K562 (cell line): Measurements from ENCODE around the gene EPHA2. TPM values are rescaled to one million over a fixed set of nuclear protein-coding genes. Genes with fewer than 3 reads are reported as not detected.
"Not testable (repeated sequence)": the region's sequence is repeated elsewhere in the genome, so short reads cannot be mapped to it uniquely, and the experiment has no call there.

Experiments used
- ATAC-seq: fragments of 200-7000 bp; cut with Tn5 transposase; 3 replicates; pipeline ENCODE4 v1.9.1; 2020; ENCODE audit warnings: moderate library complexity
- BruUV-seq: library from RNA; stranded (reverse); fragments of 400-500 nt; replicated peaks from 2 replicates; lab custom pipeline; 2021; lab: Mats Ljungman, UMichigan
- CTCF ChIA-PET: fragments of 300-600 bp; formaldehyde crosslinking; extraction: SDS; loops from one replicate; lab custom pipeline; 2021; ENCODE audit warnings: low intra/inter-chr PET ratio; lab: Yijun Ruan, JAX
- POLR2A ChIA-PET: fragments of 300-600, 350-650 bp; sonication (Branson Sonifier 250); formaldehyde crosslinking; extraction: SDS; loops from one replicate; lab custom pipeline; 2021; ENCODE audit warnings: antibody characterized with exemption, inconsistent platforms; lab: Yijun Ruan, JAX
- DNase-seq, 4 experiments: peaks; one replicate each; pipeline versions ENCODE4 v3.0.0 to v3.0.0-alpha.2; 2011 to 2018; ENCODE audit warnings: low spot score in 3 of 4, mixed read lengths in 3 of 4; ENCODE audit errors: extremely low read depth in 1 of 4
- FAIRE-seq: peaks from 2 replicates; lab custom pipeline; 2011; peaks lifted over from hg19 to GRCh38; lab: Jason Lieb, UNC
- H2AFZ ChIP-seq: 2 replicates; pipeline ENCODE4 v1.6.0; 2011; ENCODE audit warnings: low read depth, low read length, control low read depth, inconsistent platforms
- H3K27ac ChIP-seq: fragments of 200-600 bp; 3 replicates; pipeline ENCODE4 v1.8.0; 2011; ENCODE audit warnings: low read depth, mild to moderate bottlenecking, control low read depth, inconsistent platforms, low read length, moderate library complexity, mixed read lengths; ENCODE audit errors: extremely low read depth
- H3K27me3 ChIP-seq, 2 experiments: fragments of 300-600 bp in 1 of 2; 2 replicates in 1 of 2; 3 replicates in 1 of 2; pipeline versions ENCODE4 v1.6.0 to v1.8.0; 2011; ENCODE audit warnings: inconsistent platforms in 2 of 2, low read length in 2 of 2, mild to moderate bottlenecking in 1 of 2, mixed read lengths in 1 of 2, moderate library complexity in 1 of 2; ENCODE audit not compliant: control insufficient read depth in 2 of 2, insufficient read depth in 2 of 2
- H3K36me3 ChIP-seq: fragments of 300-600 bp; 3 replicates; pipeline ENCODE4 v1.8.0; 2011; ENCODE audit warnings: mild to moderate bottlenecking, low read length, inconsistent platforms; ENCODE audit not compliant: control insufficient read depth, insufficient read depth
- H3K4me1 ChIP-seq, 2 experiments: fragments of 200-600 bp in 1 of 2; replicated peaks in 1 of 2; 2 replicates in 1 of 2; 3 replicates in 1 of 2; pipeline versions ENCODE4 v1.5.1 to v1.8.0; 2011; ENCODE audit warnings: inconsistent platforms in 2 of 2, low read length in 2 of 2, mild to moderate bottlenecking in 1 of 2, mixed read lengths in 1 of 2, moderate library complexity in 1 of 2; ENCODE audit not compliant: control insufficient read depth in 2 of 2, insufficient read depth in 2 of 2
- H3K4me2 ChIP-seq: 2 replicates; pipeline ENCODE4 v1.6.1; 2011; ENCODE audit warnings: low read length, control low read depth, inconsistent platforms, mixed read lengths; ENCODE audit not compliant: insufficient read depth
- H3K4me3 ChIP-seq: fragments of 200-600 bp; sonication (generic), shearing (Covaris generic); 2 replicates; pipeline ENCODE4 v1.5.1; 2016; ENCODE audit warnings: control low read depth, inconsistent platforms
- H3K79me2 ChIP-seq: fragments of 200-600 bp; 3 replicates; pipeline ENCODE4 v1.8.0; 2011; ENCODE audit warnings: low read length, inconsistent platforms; ENCODE audit not compliant: control insufficient read depth, insufficient read depth
- H3K9ac ChIP-seq, 2 experiments: 2 replicates each; pipeline versions ENCODE4 v1.6.0 to v1.6.1; 2011; ENCODE audit warnings: low read depth in 2 of 2, low read length in 2 of 2, control low read depth in 1 of 2, inconsistent platforms in 1 of 2, mild to moderate bottlenecking in 1 of 2, mixed read lengths in 1 of 2; ENCODE audit not compliant: insufficient read depth in 1 of 2
- H3K9me1 ChIP-seq: one replicate; pipeline ENCODE4 v1.6.0; 2011; ENCODE audit warnings: inconsistent platforms, mild to moderate bottlenecking, low read length, moderate library complexity; ENCODE audit not compliant: control insufficient read depth, insufficient read depth
- H3K9me3 ChIP-seq: replicated peaks from 2 replicates; pipeline ENCODE4 v1.5.1; 2011; ENCODE audit warnings: low read depth, low read length, inconsistent platforms; ENCODE audit not compliant: control insufficient read depth, insufficient read depth
- H4K20me1 ChIP-seq: replicated peaks from 2 replicates; pipeline ENCODE4 v1.6.1; 2011; ENCODE audit warnings: low read length, inconsistent platforms, mixed read lengths; ENCODE audit not compliant: control insufficient read depth, insufficient read depth
- CHD4 ChIP-seq: fragments of 200-600 bp; sonication (generic); IDR thresholded peaks from 3 replicates; pipeline ENCODE4 v1.6.1; 2012; ENCODE audit warnings: low read depth, mild to moderate bottlenecking, mixed read lengths, low read length, inconsistent platforms; ENCODE audit not compliant: insufficient read depth, insufficient replicate concordance, poor library complexity, severe bottlenecking
- WGBS: fragments of 100-300 bp; shearing (Covaris generic); methylation state at CpG from one replicate; pipeline ENCODE4 v1.1.6; 2016; ENCODE audit warnings: low coverage, mixed read lengths; ENCODE audit not compliant: insufficient coverage; ENCODE audit errors: missing lambda C conversion rate; 5-methylcytosine and 5-hydroxymethylcytosine counted together
- in situ Hi-C: fragments of 300-500 bp; cut with MboI; formaldehyde crosslinking; loops from 4 replicates; pipeline ENCODE4 v1.15.0; 2018; ENCODE audit warnings: inconsistent platforms, mixed read lengths
- intact Hi-C: fragments of 100-400 bp; cut with micrococcal nuclease; formaldehyde crosslinking; loops from 2 replicates; pipeline ENCODE4 v1.14.2; 2022
- polyA plus RNA-seq, 8 experiments: library from polyadenylated mRNA; depleted of rRNA in 4 of 8; stranded (reverse) in 5 of 8; unstranded in 3 of 8; fragments of >200 nt; fragmentation: Nextera tagmentation in 2 of 8; fragmentation: Illumina TruSeq in 1 of 8; extraction: Ambion mirVana in 2 of 8; extraction: Trizol in 1 of 8; gene quantifications; 2 replicates each; pipeline versions ENCODE4 v1.2.1 to v1.2.3, GENCODE V29; 2011 to 2014; ENCODE audit warnings: inconsistent platforms in 1 of 8, missing spikeins in 1 of 8
- total RNA-seq, 7 experiments: library from RNA; depleted of rRNA in 6 of 7; stranded (reverse); fragments of >200 nt in 6 of 7; fragmentation: Illumina TruSeq in 2 of 7; extraction: Trizol in 2 of 7; gene quantifications; 2 replicates each; pipeline versions ENCODE4 v1.2.1 to v1.2.3, GENCODE V29; 2011 to 2021; ENCODE audit warnings: low replicate concordance in 1 of 7
- TF ChIP-seq, protein P1 (sequence below): fragments of 450-650 bp; IDR thresholded peaks from 2 replicates; pipeline ENCODE4 v1.6.1; 2016; ENCODE audit warnings: mild to moderate bottlenecking, moderate library complexity
- TF ChIP-seq, protein P2 (sequence below): sonication (generic); formaldehyde crosslinking; IDR thresholded peaks from 2 replicates; pipeline ENCODE4 v1.9.0; 2022; ENCODE audit warnings: mild to moderate bottlenecking, missing genetic modification reagents

EPHA2 gene
- total and polyA plus RNA-seq, 9 of the 15 experiments (the other 6 are each of a cell fraction or from before 2014, with no cell fraction given) = 0.04 to 0.40 (median 0.07) TPM; not detected in 4

DNA sequence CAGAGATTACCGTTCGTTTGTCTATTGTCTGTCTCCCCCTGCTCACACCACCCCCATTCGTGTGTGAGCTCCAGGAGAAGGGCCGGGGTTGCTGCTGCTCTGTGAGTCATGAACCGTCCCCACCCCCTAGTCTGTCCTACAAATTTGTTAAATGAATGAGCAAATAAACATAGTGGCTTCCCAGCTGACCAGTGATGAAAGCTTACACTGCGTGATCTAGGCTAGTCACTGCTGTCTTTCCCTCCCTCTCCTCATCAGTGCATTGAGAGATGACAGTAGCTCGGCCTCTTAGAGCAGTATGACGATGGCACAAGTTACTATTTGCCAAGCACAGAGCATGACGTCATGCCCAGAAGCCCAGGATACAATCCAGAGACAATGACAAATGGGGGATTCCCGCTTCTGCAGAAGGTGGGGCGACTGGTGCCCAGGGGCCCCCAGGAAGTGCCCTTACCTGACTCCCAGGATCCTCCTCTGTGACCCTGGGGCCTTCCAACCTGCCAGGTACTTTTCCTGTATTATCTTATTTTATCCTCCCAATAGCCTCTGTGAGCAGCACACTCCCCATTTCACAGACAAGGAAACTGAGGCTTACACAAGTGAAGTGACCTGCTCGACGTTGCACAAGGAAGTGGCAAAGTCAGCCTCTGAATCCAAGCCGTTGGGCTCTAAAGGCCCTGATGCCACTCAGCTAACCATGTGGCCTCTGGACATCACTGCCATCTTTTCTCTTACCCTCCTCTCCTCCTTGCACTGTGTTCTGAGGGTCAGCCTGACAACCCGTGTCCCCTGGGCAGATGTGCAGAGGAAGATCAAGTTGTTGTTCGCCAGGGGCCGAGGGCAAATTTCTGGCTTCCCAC, 8.6 kb upstream of the EPHA2 start (continued):
- TF ChIP-seq CHD4 = peak; percentile 49

DNA sequence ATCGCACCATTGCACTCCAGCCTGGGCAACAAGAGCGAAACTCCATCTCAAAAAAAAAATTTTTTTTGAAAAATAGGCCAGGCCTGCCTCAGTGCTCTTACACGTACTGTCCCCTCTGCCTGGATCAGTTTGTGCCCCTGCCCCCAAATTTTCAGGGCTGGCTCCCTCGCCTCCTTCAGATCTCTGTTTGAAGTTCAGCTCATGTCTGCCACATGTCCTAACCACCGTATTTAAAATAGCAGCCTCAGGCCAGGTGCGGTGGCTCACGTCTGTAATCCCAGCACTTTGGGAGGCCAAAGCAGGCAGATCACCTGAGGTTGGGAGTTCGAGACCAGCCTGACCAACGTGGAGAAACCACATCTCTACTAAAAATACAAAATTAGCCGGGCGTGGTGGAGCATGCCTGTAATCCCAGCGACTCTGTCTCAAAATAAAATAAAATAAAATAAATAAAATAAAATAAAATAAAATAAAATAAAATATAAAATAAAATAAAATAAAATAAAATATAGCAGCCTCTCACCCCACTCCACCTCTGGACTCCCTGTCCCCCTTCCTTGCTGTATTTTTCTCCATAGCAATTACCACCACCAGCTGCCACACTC, 7.8 kb upstream of the EPHA2 start:
- FAIRE-seq, H4K20me1 ChIP-seq, DNase-seq, H3K9me3 ChIP-seq, BruUV-seq, ATAC-seq, H3K79me2 ChIP-seq, H3K27me3 ChIP-seq, H3K4me3 ChIP-seq, H3K9me1 ChIP-seq, in situ Hi-C loops, CTCF ChIA-PET, intact Hi-C loops, H3K36me3 ChIP-seq: not testable (repeated sequence)
- Histone ChIP-seq H3K27ac (peak overlapping the region; percentile 77), H2AFZ (peak overlapping the region; percentile 50), H3K9ac (peak overlapping the region; percentile 35 to 74; a peak in 2 of 4 replicates), H3K4me2 (peak overlapping the region; percentile 54), H3K4me1 (peaks cover 31 to 49% of the 10 kb centered on the region in 2 experiments)
- POLR2A ChIA-PET = interaction anchor here (0.7 to 5.5 kb wide), 9 partner anchors 8 to 148 kb away, joined by 3 to 38 read pairs (median 4); no protein-coding TSS in a partner anchor
- WGBS = 58% methylated on average over 12 of the region's 12 CpGs
- TF ChIP-seq, protein P1, sequence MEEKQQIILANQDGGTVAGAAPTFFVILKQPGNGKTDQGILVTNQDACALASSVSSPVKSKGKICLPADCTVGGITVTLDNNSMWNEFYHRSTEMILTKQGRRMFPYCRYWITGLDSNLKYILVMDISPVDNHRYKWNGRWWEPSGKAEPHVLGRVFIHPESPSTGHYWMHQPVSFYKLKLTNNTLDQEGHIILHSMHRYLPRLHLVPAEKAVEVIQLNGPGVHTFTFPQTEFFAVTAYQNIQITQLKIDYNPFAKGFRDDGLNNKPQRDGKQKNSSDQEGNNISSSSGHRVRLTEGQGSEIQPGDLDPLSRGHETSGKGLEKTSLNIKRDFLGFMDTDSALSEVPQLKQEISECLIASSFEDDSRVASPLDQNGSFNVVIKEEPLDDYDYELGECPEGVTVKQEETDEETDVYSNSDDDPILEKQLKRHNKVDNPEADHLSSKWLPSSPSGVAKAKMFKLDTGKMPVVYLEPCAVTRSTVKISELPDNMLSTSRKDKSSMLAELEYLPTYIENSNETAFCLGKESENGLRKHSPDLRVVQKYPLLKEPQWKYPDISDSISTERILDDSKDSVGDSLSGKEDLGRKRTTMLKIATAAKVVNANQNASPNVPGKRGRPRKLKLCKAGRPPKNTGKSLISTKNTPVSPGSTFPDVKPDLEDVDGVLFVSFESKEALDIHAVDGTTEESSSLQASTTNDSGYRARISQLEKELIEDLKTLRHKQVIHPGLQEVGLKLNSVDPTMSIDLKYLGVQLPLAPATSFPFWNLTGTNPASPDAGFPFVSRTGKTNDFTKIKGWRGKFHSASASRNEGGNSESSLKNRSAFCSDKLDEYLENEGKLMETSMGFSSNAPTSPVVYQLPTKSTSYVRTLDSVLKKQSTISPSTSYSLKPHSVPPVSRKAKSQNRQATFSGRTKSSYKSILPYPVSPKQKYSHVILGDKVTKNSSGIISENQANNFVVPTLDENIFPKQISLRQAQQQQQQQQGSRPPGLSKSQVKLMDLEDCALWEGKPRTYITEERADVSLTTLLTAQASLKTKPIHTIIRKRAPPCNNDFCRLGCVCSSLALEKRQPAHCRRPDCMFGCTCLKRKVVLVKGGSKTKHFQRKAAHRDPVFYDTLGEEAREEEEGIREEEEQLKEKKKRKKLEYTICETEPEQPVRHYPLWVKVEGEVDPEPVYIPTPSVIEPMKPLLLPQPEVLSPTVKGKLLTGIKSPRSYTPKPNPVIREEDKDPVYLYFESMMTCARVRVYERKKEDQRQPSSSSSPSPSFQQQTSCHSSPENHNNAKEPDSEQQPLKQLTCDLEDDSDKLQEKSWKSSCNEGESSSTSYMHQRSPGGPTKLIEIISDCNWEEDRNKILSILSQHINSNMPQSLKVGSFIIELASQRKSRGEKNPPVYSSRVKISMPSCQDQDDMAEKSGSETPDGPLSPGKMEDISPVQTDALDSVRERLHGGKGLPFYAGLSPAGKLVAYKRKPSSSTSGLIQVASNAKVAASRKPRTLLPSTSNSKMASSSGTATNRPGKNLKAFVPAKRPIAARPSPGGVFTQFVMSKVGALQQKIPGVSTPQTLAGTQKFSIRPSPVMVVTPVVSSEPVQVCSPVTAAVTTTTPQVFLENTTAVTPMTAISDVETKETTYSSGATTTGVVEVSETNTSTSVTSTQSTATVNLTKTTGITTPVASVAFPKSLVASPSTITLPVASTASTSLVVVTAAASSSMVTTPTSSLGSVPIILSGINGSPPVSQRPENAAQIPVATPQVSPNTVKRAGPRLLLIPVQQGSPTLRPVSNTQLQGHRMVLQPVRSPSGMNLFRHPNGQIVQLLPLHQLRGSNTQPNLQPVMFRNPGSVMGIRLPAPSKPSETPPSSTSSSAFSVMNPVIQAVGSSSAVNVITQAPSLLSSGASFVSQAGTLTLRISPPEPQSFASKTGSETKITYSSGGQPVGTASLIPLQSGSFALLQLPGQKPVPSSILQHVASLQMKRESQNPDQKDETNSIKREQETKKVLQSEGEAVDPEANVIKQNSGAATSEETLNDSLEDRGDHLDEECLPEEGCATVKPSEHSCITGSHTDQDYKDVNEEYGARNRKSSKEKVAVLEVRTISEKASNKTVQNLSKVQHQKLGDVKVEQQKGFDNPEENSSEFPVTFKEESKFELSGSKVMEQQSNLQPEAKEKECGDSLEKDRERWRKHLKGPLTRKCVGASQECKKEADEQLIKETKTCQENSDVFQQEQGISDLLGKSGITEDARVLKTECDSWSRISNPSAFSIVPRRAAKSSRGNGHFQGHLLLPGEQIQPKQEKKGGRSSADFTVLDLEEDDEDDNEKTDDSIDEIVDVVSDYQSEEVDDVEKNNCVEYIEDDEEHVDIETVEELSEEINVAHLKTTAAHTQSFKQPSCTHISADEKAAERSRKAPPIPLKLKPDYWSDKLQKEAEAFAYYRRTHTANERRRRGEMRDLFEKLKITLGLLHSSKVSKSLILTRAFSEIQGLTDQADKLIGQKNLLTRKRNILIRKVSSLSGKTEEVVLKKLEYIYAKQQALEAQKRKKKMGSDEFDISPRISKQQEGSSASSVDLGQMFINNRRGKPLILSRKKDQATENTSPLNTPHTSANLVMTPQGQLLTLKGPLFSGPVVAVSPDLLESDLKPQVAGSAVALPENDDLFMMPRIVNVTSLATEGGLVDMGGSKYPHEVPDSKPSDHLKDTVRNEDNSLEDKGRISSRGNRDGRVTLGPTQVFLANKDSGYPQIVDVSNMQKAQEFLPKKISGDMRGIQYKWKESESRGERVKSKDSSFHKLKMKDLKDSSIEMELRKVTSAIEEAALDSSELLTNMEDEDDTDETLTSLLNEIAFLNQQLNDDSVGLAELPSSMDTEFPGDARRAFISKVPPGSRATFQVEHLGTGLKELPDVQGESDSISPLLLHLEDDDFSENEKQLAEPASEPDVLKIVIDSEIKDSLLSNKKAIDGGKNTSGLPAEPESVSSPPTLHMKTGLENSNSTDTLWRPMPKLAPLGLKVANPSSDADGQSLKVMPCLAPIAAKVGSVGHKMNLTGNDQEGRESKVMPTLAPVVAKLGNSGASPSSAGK = 0 out of 2 replicates have a peak, but pooled peaks have one; percentile 10
- TF ChIP-seq, protein P2, sequence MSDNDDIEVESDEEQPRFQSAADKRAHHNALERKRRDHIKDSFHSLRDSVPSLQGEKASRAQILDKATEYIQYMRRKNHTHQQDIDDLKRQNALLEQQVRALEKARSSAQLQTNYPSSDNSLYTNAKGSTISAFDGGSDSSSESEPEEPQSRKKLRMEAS = peak; percentile 24; the same call in 1 of the 2 replicates
